ENCODE measurements around the gene PDZD4.

PDZD4 gene

DNA sequence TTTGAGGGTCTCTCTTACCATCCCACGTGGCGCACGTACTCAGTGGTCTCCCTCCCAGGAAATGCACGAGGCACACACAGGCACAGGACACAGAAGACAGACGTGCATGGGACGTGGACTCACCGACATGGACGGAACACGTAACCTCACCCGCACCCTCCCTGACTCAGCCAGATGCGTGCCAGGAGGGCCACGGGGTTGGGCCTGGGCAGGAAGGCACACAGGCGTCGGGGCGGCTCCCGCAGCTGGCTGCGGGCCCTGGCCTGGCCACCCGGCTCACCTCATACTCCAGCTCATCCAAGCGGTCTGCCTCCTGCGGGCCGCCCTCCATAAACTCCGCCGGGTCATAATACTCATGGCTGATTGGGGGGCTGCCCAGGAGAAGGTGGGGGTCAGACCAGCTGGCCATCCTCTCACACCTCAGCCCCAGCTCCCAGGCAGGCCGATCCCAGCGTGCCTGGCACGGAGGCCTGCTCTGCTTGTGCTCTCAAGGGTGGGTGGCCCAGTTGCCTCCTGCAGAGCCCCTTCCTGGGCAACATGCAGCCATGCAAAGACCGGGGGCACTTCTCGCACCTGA is 23.3 kb downstream of the PDZD4 start:
- no peak for DNase-seq (ENCODE audit: low read depth)

DNA sequence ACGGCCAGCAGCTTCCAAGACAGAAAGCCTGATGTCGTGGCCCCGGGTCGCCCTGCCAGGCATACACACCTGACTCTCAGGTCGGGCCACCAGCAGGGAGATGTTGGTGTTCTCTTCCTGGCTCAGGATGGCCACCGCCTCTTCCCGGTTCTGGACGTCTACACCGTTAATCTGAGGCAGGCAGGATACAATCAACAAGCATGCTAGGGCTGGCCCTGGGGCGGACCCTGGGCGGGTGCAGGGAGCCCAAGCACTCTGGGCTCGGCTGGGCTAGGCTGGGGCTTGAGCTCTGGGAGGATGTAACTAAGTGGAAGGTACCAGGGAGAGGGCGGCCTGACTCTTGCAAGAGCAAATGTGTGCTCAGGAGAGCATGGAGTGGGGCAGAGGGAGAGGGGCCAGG is 24.9 kb downstream of the PDZD4 start:
- DNase-seq (ENCODE audit: low read depth) = no peak

DNA sequence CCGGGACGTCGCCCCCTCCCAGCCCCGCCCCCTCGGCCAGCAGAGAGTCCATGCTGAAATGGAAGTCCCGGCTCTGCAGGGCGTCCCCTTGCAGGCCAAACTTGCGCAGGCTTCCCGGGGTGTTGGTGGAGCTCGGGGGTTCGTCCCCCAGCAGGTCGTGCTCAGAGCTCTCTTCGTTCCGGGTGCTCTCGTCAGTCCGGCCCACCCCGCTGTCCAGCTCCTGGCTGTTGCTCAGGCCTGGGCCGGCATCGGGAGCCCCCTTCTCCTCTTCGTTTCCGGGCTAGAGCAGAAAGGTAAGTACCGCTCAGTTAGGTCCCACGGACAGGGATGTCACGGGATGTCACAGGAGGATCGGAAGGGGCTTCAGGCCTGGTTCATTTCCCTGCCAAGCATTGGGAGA is 25.7 kb downstream of the PDZD4 start:
- DNase-seq (ENCODE audit: low read depth) = no peak

DNA sequence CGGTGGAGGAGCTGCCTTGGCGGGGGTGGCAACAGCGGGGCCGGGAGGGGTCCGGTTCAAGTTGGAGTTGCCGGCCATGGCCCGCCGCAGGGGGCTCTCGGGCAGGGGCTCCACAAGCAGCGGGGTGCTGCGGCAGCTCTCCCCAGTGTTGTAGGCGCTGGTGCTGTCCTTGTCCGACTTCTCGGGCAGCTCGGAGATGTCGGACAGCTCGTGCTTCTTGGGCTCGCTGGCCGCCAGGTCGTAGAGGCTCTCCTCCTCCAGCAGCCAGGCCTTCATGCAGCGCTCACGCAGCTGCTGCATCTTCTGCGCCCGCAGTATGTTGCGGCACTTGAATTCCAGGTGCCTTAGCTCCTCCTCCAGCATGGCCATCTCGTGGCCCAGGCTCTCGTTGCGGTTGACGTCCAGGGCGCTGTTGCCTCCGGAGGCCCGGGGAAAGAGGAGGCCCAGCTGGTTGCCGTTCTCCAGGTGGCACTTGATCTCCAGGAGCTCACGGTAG is 26.2 kb downstream of the PDZD4 start:
- no peak for DNase-seq (ENCODE audit: low read depth)

DNA sequence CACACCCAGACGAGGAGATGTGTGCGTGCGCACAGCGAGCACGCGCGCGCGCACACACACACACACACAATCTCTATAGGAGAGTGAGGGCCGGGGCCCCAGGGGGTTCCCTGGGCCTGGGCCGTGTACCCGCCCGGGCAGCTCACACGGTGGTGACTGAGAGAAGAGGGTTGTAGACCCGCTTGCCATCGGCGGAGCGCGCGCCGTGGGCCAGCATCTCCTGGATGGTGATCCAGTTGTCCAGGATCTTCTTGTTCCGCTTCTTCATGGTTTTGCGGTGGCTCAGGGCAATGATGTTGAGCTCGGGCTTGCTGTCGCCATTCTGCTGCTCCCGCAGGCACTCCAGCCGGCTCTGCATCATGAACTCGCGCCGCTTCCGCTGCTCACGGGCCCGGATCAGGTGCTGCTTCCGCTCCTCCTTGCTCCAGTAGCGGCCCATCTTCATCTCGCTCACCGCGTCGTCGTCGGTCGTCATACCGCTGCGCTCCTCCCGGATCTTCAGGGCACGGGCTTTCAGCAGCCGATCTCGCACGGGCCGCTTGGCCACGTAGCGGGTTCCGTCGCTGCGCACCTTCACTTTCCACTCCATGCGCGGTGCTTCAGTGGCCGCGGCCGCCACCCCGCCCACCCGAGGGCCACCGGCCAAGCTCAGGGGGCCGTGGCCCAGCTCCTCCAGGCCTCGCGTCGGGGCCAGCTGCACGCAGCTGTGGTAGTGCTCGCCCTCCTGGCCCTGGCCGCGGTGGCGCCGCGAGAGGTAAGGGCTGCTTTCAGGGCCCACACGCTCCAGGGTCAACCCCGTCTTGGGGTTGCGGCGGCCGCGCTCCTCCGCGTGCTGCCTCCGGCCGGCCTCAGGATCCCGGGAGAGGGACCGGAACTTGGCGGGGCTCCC is 26.9 kb downstream of the PDZD4 start:
- DNase-seq (ENCODE audit: low read depth) = no peak

DNA sequence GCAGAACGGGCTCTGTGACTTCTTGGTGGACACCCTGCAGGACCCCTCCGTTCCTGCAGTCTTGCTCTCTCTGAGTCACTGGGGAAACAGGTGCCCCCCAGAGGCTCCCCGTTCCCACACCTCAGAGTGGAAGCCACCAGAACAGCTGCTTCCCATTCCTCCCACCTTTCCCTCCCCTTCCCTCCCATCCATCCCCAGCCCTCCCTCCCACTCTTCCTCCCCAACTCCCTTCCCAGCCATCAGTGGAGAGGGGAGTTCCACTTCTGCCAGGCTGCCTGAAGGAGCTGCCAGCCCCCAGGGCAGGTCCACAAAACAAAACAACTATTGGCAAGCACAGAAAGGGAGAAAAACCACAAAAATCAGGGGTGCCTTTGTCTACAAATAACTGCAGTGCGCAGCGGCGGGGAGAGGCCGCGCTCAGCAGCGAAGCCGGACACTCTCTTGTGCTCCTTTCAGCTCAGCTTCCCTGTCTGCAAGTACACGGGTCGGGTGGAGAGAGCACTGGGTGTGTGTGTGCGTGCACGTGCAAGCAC is 27.8 kb downstream of the PDZD4 start:
- DNase-seq (ENCODE audit: low read depth) = no peak

DNA sequence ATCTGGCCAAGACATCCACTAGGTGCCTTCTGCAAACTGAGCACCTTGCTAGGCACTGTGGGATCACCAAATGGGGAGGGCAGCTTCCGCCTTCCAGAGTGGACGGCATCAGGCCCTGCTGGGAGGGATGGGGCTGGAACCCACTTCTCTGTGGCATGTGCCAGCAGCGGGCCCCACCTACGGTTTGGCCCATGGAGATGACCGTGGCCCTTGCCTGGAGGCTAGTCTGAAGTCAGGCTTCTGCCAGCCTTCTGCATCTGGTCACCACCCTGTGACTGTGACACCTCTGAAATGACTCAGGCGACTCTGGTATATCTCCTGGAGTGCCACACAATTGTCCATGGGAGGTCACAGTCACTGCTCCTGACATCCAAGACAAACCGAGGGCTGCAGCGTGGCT is 28.7 kb downstream of the PDZD4 start:
- DNase-seq (ENCODE audit: low read depth) = no peak

DNA sequence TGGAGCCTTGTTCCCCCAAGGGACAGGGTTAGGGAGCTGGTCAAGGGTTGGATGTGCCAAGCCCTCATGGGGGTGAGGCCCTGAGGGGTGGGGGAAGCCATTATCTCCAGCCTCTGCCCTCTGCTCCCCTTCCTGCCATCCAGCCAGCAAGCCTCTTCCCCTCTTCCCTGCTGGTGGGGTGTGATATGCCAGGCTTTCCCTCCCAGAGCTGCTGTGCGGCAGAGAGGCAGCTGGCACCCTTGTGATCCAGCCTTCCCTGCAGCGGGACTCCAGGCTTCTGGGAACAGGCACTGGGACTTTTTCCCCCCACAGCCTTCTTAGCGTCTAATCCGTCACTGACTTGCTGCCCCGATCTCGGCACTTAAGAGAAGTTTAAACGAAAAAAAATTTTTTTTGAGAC is 29.6 kb downstream of the PDZD4 start:
- DNase-seq (ENCODE audit: low read depth) = no peak

DNA sequence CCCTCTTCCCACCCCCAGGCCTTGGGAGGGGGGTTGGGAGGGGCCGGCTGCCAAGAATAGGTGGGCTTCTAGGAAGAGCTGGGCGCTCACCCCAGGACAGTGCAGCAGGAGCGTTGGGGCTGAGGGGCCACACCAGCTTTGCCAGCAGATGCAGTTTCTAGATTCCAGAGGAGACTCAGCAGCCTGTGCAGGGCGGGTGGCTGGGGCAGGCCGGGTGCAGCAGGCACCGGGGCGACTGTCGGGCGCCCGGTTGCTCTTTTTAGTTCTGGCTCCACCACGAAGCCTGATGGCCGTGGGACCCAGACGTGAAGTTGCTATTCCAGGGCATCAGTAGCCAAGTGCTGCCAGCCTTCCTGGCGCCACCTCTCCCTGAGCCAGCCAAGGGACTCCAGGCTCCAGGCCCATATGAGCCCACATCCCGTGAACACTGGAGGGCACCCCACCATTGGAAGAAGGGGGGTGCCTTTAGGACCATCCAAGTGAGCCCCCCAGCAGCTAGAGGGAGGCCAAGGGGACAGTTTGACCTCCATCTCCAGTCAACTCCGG is 30.1 kb downstream of the PDZD4 start:
- DNase-seq (ENCODE audit: low read depth) = no peak

DNA sequence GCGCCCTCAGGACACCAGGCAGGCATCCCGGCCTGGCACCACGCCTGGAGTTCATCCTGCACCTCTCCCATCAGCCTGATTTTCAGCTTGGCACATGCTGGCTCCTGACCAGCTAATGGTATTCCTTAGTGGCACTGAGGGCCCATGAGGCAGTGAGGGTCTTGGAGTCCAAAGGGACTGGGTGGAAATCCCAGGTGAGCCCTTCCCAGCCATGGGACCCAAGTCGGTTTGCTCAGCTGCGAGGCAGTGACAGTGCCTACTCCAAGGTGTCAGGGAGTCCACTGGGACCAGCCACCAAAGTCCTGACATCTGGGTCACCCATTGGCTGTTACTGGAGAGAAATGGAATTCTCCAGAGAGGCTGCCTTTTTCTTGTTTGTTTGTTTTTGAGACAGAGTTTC is 31.0 kb downstream of the PDZD4 start:
- DNase-seq (ENCODE audit: low read depth) = no peak

DNA sequence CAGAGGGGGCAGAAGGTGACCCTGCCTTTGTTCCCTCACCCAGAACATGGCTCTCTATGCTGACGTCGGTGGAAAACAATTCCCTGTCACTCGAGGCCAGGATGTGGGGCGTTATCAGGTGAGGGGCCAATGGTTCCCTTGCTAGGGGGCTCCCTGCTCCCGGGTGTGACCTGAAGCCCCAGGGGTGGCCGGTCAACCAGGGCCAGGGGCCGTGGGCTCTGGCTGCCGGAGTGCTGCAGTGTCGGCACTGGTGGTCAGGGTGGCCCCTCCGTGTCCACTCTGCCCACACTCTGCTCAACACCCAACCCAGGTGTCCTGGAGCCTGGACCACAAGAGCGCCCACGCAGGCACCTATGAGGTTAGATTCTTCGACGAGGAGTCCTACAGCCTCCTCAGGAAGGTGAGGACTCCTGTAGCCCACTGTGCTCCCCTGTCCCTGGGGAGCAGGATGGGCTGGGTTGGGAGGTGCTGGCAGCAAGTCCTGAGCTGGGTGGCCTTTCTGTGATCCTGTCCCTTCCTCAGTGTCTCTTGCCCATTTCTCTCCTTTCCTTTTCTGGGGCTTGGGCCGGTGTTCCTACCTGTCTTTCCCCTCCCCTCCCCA is 32.8 kb downstream of the PDZD4 start:
- DNase-seq (ENCODE audit: low read depth) = no peak

DNA sequence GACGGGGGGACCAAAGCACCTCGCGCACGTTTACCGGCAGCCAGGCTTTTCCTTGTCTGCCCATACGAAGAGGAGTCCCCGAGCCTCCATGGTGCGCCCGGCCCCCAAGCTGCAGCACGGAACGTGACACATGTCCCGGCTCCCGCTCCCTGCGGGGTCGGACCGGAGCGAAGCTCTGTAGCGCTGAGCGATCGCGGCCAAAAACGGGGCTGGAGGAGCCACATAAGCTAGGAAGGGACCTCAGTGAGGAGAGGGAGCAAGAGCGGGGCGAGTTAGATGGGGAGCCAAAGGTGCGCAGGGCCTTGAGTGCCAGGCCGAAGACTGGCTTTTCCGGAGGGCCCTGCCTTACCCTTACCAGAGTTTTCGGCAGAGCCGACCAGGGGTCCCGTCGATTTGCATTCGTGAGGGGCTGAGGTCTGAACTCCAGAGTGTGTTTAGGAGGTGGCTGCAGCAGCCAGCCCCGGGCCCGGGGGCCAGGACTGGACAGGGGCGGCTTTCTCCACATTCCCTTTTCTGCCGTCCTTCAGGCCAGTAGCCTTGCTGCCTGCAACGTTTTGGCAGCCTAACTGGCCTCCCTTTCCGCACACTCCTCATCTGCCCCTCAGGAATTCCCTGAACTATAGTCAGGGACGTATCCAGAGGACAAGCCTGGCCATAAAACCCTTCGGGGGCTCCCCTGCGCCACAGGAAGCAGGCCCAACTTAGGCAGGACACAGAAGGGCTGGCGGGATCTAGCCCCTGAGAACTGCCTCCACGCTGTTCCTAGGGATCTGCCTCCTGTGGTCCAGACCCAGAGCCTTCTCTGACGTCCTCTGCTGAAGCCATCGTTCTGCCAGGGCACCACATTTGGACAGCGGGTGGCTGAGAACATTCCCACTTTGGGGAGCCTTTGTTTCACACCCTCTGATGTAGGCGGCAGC is 35.2 kb downstream of the PDZD4 start:
- no peak for DNase-seq (ENCODE audit: low read depth)

DNA sequence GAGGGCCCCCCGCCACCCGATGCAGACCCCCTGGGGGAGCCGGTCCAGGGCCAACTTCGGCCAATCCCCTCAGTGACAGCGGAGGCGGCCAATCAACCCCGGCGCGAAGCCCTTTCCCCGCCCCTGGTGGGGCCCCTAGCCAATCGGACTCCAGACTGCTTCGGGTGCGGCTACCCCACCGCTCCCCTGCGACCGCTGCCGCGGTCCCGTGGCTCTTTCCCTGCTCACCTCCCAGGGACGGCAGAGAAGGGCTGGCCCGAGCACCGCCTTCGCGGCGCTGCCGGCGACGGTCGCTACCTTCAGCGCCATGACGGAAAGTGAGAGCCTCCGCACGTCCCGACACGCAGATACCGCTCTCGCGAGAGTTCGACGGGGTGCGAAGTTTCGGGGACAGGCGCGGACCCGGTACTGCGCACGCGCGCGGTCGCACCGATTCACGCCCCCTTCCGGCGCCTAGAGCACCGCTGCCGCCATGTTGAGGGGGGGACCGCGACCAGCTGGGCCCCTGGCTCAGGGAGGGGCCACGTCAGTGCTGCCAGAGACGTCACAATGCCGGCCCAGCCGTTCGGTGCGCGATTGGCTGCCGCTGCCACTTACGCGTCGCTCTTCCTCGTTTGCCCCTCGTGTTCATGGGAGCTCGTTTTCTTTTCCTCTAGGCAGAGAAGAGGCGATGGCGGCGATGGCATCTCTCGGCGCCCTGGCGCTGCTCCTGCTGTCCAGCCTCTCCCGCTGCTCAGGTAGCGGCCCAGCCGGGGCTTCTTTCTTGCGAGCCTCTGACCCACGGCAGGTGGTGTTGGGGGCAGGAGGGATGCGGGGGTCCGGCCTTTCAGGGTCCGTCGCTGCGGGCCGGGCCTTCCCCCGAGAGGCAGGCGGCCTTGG is 36.1 kb downstream of the PDZD4 start, which contains the start of the genes IDH3G and SSR4:
Gene IDH3G, minus strand, starts transcription at position 358 of the 879 bp plus-strand sequence. Its CDS starts 49 bp downstream, at position 309.
Gene SSR4, plus strand, starts transcription at position 651 of the 879 bp plus-strand sequence. Its CDS starts 20 bp downstream, at position 671.
- peak; percentile 83 for DNase-seq (ENCODE audit: low read depth)

DNA sequence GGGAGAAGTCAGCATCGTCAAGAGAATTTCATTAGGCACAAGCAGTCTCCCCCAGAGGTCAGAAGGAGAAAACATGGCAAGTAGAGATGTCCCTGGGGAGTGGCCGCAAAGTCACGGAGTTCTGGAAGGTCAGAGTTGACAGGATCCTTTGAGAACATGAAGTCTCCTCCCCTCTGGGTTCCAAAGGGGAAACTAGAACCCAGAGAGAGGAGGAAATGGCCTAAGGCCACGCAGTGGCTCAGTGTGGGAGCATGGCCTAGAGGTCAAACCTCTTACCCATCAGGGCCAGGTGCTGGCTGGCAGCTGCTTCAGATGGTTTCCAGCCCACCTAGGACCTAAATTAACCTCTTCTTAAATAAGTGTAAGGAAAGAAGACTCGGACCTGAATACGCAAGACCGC is 37.1 kb downstream of the PDZD4 start:
- no peak for DNase-seq (ENCODE audit: low read depth)

DNA sequence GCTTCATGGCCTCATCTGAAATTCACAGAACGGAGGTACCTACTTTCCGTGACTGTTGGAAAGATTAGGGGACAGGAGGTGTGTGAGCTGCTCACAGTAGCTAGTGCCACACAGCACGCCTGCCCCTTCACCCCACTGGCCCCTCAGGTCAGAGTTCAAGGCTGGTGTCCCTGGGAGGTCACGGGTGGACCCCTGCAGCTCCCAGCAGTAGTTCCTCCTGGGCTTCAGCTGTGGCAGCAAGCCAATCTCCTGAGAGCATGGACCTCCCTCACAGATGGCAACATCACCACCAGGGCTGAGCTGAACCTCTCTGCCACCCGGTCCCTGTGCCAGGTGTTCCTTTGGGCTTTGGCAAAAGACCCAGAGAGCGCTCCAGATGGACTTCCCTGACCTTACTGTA is 38.0 kb downstream of the PDZD4 start:
- DNase-seq (ENCODE audit: low read depth) = no peak

DNA sequence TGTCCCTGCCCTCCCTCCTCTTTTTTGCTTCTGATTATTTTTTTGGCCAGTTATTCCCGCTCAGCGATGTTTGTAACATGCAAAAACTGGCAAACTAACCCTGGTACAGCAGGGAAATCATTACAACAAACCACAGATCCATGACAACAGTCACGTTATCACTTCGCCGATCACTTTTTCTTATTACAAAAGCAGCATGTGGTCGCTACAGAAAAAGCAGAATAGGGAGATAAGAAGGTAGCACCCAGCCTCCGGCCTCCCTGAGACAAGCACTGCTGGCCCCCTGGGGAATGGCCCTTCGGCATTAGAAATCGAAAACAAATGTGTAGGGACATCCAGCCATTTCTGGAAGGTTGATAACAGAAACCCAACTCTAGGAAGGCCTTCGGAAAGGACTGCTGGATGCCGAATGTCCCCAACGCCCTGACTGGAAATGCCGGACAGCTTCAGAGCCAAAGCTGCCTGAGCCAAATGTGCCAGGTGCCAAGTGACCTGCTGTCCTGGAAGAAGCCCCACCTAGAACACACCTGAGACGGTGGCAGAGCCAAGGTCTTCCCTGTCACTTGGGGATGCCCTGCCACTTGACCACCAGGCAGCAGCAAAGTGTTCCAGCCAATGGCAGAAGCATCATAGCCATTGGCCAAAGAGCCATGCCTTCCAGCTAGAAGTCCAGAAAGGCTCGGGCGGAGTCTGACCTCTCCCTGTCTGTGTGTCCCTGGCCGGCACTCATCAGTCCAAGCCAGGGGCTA is 39.1 kb downstream of the PDZD4 start:
- no peak for DNase-seq (ENCODE audit: low read depth)

DNA sequence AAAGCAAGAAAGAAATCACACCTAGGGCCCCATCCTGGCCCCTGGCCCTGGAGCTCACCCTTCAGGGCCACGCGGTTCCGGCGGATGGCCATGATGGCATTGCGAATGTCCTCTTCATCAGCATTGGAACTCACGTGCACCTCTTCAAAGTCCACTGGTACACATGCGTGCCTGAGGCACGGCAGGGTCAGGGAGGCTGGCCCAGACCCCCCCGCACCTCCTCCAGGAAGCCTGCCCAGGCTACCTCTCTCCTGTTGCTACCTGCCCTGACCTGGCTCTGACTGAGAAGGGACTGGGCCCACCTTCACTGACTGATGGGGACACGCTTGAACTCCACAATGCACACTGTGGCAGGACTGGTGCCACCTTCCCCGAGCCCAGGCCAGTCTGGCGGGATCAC is 40.7 kb downstream of the PDZD4 start:
- DNase-seq (ENCODE audit: low read depth) = no peak

DNA sequence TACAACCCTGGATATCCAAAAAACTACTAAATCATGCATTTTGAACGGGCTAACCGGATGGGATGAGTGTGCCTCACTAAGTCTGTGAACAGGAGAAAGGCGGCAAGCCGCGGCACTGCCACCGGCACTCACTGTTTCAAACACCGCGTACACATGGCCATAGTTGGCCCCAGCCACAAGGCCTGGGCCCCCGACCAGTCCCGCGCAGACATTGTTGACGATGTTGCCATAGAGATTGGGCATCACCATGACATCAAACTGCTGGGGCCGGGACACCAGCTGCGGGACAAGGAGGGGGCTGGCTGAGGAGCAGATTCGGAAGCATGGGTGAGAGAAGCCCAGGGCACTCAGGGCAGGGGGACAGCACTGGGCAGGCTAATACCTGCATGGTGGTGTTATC is 43.7 kb downstream of the PDZD4 start:
- DNase-seq (ENCODE audit: low read depth) = no peak

DNA sequence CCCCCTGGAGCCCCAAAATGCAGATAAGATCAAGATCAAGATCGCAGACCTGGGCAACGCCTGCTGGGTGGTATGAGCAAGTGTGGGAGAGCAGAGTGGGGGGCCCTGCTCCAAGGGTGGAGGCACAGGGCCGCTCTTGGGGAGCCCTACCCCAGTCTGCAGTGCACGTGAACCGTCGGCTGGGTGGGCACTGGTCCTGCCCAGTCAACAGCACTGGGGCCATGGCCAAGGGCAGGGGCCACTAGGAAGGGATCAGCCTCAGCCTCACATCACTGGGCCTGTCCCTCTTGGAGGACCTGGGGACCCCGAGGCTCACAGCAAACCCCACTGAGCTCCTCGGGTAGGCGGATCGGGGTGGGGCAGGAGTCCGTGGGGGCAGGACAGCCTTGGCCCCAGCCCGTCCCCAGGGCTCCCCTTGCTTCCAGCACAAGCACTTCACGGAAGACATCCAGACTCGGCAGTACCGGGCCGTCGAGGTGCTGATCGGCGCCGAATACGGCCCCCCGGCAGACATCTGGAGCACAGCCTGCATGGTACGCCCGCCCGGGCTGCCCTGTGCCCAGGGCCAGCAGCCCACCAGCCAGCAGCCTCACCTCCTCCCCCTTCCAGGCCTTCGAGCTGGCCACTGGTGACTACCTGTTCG is 45.9 kb downstream of the PDZD4 start:
- no peak for DNase-seq (ENCODE audit: low read depth)
